Measurements from ENCODE around the gene SBF2. TPM values are rescaled to one million over a fixed set of nuclear protein-coding genes. Genes with fewer than 3 reads are reported as not detected.

SBF2 gene
- total and polyA plus RNA-seq, 2 donors (not counting 3 experiments of a cell fraction or from before 2014, with no cell fraction given): 15.4 to 42.4 TPM

DNA sequence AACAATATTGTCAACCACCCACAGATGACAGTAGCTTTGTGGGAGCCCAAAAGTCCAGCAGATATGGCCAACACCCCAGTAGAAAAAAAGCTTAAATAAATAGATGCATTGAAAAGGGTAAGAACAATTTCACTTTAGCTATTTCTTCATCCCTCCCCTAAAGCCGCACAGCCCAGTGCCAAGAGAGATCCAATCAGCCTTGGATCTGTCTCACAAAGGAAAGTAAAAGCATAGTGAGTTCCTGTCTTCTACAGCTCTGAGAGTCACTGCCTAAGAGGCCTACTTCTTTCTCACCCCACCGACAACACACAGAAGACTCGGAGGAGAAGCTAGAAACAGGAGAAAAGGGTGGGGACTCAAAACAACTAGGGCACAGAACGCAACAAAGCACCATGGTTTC lies 196.4 kb downstream of the SBF2 start:
- Histone ChIP-seq H3K9ac (replicated peaks; ENCODE audit: extremely low read depth, insufficient read depth, low read length) (no peak overlapping the region), H3K4me2 (ENCODE audit: insufficient read depth, low read length) (no peak overlapping the region), H3K36me3 (ENCODE audit: control insufficient read depth in 2 of 2, extremely low read depth in 1 of 2, insufficient read depth in 2 of 2, low read length in 2 of 2) (no peaks in the 10 kb centered on the region), H3K9me1 (replicated peaks; ENCODE audit: control insufficient read depth, extremely low read depth, insufficient read depth, low read length) (no peaks in the 10 kb centered on the region), H3K9me3 (replicated peaks; ENCODE audit: control insufficient read depth, insufficient read depth, low read length) (no peaks in the 10 kb centered on the region), H2AFZ (ENCODE audit: low read depth, low read length) (no peak overlapping the region), H3K4me1 (ENCODE audit: control insufficient read depth, extremely low read depth, insufficient read depth, low read length) (no peaks in the 10 kb centered on the region), H3K79me2 (ENCODE audit: control insufficient read depth, insufficient read depth, low read length) (no peaks in the 10 kb centered on the region), H3K4me3 (replicated peaks in 1 of 3; ENCODE audit: insufficient read depth in 1 of 3, low read depth in 1 of 3, low read length in 3 of 3) (no peak overlapping the region), H3K27me3 (ENCODE audit: control insufficient read depth in 2 of 2, insufficient read depth in 2 of 2, low read length in 2 of 2) (no peaks in the 10 kb centered on the region), H4K20me1 (replicated peaks; ENCODE audit: control insufficient read depth, extremely low read depth, insufficient read depth, low read length) (no peaks in the 10 kb centered on the region), H3K27ac (ENCODE audit: insufficient read depth, low read depth, low read length) (no peak overlapping the region)
- FAIRE-seq (no peak), DNase-seq (ENCODE audit: low read depth, low spot score) (no peak)
- CTCF ChIA-PET: interaction anchor here (1.2 to 1.8 kb wide), 2 partner anchors 9 to 10 kb away, joined by 6 read pairs; no protein-coding TSS in a partner anchor
- POLR2A ChIA-PET: no interaction called here
- dilution Hi-C loops (cut with MboI; ENCODE audit: extremely low pct_ligation_motif_present, low sequenced_read_pairs): no loop called here
- TF ChIP-seq FOS (IDR thresholded peaks at IDR 0.05; ENCODE audit: borderline replicate concordance, insufficient read depth, low read length): no peak
- TF ChIP-seq, protein P1, sequence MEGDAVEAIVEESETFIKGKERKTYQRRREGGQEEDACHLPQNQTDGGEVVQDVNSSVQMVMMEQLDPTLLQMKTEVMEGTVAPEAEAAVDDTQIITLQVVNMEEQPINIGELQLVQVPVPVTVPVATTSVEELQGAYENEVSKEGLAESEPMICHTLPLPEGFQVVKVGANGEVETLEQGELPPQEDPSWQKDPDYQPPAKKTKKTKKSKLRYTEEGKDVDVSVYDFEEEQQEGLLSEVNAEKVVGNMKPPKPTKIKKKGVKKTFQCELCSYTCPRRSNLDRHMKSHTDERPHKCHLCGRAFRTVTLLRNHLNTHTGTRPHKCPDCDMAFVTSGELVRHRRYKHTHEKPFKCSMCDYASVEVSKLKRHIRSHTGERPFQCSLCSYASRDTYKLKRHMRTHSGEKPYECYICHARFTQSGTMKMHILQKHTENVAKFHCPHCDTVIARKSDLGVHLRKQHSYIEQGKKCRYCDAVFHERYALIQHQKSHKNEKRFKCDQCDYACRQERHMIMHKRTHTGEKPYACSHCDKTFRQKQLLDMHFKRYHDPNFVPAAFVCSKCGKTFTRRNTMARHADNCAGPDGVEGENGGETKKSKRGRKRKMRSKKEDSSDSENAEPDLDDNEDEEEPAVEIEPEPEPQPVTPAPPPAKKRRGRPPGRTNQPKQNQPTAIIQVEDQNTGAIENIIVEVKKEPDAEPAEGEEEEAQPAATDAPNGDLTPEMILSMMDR (IDR thresholded peaks at IDR 0.05; ENCODE audit: extremely low read depth in 1 of 2, insufficient read depth in 1 of 2, low read depth in 1 of 2, low read length in 2 of 2): no peak
- TF ChIP-seq POLR2A (IDR thresholded peaks at IDR 0.05; ENCODE audit: low read depth, low read length): no peak
- TF ChIP-seq POLR2AphosphoS5 (IDR thresholded peaks at IDR 0.05; ENCODE audit: insufficient read depth, low read depth, low read length): no peak
- no peak for TF ChIP-seq MYC (IDR thresholded peaks at IDR 0.05; ENCODE audit: low read depth, low read length)
- TF ChIP-seq JUN (IDR thresholded peaks at IDR 0.05; ENCODE audit: borderline replicate concordance, insufficient read depth, insufficient read length, low read depth): no peak
- no peak for TF ChIP-seq GATA2 (IDR thresholded peaks at IDR 0.05; ENCODE audit: insufficient read depth, insufficient read length, low read depth, low read length)
- intact Hi-C loops (cut with micrococcal nuclease): no loop called here
- no TSS peak for BruUV-seq (replicated peaks)
